Stimulated activated CD8-positive, alpha-beta memory T cell treated with anti-CD3 and anti-CD28 coated beads, Interleukin-2, amount 100 ng/mL, for 1 hour (primary cell): ENCODE data around the gene DCC.

Experiments
- DNase-seq, 2 donors: peaks; one replicate each; pipeline ENCODE4 v3.0.0-alpha.2; 2020; ENCODE audit warnings: low read depth in 2 of 2

Gene DCC

DNA sequence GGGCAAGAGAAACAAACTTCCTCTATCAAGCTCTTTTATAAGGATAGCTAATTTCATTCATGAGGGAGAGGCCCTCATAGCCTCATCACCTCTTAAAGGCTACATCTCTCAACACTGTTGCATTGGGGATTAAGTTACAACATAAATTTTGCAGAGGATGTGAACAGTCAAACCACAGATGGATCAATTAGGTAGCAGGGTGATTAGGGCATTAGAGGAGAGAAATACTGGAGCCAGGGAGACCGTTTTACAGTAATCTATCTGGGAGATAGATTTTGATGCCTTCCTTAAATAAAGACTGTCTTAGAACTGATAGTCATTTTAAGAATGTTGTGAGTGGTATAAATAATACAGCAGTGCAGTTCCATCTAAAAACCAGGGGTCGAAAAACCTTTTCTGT, 258.9 kb downstream of the DCC start:
- DNase-seq, result no peak

DNA sequence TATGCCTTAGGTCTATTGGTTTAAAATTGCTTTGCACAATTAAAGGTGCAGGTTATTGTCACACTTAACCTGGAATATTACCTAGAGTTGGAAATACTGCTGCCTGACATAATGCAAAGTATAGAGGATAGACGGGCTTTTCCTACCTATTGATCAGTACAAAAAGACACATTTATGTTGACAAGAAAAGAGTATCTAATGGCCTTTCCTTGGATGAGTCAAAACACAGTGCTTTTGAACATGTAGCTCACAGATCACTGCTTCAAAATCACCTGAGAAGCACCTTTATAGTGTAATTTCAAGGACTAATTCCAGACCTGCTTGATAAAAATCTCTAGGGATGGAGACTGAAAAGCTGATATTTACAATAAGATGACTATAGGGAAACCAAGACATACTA, 262.8 kb downstream of the DCC start:
- no peak for DNase-seq

DNA sequence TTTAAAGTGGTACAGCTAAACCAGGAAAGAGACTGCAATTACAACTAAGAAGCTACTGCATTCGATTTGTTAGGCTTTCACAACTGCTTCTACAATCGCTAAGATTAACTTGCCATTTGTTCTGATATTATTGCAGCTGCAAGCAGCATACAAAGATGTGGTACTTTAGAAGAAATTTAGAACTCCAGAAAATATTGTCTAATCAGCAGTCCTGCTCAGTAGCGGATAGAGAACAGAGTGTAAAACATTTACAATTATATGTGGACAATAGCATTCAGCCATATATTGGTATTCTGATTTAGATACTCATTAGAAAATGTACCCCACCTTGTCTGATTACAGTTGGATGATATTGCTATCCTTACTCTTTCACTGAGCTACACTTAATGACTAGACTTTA, 265.3 kb downstream of the DCC start:
- DNase-seq, result no peak

DNA sequence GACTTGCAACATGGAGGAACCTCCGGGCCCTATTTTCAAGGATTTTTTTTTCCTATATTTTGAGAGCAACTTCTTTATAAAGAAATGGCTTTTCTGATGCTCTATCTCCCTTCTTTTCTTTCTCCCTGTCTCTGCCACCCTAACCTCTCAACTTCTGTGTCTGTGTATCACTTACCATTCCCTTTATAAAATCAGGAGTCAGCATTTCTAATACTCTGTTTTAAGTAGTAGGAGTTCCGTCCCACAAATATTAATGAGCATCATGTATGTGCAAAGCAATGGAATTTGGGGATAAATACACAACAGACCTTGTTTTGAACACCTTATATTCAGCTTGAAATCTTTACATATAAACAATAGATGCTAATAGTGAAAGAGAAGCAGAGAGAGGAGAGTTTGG, 268.0 kb downstream of the DCC start:
- DNase-seq, result no peak

DNA sequence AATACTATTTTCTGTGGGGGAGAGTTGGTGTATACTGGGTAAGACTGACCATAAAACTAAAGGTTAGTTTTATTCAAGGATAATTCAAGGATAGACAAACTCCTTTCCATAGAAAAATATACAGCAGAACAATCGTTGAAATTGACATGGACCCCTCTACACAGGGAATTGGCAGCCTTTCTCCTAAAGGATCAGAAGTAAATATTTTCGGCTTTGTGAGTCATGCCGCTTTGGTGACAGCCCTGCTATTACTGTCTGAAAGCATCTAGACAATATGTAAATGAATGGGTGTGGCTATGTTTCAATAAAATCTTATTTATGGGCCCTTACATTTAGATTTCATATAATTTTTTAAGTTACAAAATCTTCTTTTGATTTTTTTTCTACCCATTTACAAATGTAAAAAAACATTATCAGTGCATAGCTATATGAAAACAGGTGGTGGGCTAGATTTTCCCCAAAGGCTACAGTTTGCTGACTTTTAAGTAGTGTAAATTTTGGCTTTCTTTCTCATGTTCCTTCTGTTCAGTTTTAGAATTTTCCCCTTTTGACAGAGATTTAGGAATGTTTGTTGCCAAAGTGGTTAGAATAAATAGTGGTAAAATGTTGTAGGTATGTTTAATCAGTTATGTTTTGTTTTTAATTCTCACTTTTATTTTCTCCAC, 270.6 kb downstream of the DCC start:
- DNase-seq, result no peak

DNA sequence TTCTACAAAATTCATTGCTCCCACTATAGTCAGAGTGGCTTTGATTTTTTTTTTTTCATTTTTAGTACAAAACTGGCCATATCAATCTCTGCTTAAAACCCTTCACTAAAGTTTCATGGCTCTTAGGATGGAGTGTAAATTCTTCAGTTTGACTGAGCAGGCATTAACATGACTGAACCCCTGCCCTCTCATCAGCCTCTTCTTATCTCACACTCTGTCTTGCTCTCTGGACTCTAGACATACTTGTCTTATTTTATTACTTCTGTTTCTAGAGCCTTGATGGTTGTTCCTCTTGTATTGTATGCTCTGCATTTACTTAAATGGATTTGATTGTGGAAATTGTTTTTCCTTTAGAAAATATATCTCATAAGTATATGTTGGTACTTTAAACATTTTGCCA, 272.4 kb downstream of the DCC start:
- no peak for DNase-seq

DNA sequence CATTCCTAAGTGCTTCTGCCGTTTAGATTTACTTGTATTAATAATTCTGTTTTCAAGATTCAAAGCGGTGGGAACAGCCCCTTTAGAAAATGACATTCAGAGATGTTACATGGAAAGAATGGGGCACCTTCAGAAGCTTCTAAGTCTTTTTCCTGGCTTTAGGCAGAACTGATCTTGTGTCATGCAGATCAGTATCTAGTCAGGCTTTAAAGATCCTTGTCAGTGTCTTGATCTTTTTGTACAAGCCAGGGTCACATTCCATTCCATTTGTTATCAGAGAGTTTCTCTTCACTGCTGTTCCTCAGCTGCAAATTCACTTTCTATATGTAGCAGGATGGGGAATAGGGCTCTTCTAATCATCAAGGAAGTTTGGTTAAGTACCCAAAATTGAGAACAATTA, 275.3 kb downstream of the DCC start:
- DNase-seq, result no peak

DNA sequence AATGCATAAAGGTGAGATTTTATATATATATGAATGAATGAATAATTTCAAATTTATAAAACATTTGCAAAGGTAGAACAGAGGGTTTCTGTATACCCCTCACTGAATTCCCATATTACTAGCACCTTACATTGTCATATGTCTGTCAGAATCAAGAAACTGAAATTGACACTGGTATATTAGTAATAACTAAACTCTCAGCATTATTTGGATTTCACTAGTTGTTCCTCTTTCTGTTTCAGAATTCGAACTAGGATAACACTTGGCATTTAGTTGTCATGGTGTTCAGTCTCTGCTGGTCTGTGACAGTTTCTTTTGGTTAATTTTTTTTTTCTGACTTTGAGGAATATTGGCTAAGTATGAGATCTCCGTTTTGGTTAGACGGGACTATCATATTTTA, 275.9 kb downstream of the DCC start:
- DNase-seq, result no peak

DNA sequence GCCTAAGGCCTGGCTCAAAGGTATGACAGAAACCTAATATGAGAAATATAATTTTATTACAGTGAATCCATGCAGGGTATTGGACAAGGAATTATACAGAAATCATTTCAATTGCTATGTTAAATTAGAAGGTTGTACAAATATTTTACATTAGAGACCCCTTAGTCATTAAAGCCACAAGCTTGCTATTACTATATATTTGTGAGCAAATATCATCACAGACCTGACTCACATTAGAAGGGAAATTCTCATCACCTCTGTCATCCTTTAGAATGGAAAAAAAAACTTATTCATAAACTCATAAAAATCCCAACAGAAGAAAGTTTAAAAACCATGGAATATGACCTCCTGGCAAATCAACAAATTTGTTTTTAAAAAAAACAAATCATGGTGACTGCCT, 277.9 kb downstream of the DCC start:
- no peak for DNase-seq

DNA sequence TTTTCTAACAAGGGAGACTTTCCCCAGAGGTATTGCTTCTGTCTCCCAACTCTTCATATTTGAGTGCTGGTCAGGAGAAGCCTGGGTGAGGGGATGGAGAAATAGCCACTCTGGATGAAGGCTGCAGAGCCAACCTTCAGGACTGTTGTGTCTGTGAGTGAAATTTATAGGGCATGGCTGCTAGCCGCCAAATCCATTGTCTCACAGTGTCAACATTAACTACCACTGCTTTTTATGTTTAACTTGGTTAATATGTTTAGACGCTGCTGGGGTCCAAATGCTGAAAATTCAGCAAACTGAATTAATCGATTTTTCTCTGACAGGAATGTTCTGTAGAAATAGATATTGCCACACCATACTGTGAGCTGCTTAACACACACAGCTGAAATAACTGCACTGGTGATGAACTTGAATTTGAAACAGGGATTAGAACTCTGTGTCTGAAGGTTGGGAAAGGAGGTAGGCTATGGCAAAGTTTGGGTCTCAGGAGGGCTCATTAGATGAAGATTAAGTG, 281.0 kb downstream of the DCC start:
- no peak for DNase-seq

DNA sequence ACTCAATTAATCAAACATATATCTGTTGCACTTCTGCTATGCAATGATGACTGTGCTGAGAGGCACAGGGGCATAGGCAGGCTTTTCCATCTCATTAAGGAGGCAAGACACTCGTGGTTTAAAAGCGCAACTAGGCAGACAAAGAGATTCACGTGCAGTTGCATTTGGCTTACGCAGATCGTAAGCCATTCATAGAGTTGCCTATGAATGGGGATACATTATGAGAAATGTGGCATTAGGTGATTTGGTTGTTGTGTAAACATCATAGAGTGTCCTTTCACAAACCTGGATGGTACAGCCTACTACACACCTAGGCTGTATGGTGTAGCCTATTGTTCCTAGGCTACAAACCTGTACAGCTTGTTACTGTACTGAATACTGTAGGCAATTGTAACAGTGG, 284.7 kb downstream of the DCC start:
- DNase-seq, result no peak

DNA sequence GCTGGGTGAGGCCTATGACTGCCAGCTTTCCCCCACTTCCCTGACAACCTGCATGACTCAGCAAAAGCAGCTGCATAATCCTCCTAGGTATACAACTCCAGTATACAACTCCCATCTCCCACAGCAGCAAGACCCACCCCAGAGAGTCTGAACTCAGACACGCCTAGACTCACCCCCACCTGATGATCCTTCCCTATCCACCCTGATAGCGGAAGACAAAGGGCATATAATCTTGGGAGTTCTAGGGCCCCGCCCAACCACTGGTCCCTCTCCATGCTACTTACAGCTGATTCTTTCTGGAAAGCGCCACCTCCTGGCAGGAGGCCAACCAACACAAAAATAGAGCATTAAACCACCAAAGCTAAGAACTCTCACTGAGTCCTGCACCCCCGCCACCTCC, 296.5 kb downstream of the DCC start:
- no peak for DNase-seq

DNA sequence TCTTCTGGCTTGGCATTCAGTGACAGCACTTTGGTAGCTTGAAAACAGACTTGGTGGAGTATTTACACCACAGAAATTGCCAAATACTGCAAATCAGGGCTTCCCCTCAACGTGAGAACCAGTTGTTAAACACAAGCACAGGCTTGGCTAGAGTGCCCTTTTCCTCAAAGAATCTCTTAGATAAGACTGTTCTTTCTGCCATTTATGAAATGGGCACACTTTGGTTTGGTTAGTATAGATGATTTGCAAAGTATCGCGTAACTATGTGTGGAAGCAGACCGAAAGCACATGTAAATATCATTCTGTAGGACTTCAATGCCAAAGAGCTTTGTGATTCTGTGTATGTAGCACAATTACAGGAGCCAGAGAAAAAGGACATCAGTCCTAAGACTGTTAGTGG, 308.2 kb downstream of the DCC start:
- no peak for DNase-seq

DNA sequence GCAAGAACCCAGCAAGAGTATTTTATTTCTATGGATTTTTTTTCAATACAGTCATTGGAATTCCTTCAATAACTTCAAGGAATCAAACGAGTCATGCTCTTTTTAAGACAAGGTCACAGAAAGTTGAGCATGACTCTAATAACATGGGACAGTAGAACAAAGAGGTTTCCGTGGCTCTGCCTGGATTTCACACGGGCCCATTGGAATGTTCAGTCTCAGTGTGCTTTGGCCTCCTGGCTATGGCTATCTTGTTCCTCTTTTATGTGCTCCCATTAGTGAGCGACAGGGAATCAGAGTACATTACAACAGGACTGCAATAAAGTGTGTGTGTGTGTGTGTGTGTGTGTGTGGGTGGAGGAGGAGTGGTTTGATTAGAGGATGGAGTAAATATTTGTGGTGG, 312.4 kb downstream of the DCC start:
- no peak for DNase-seq

DNA sequence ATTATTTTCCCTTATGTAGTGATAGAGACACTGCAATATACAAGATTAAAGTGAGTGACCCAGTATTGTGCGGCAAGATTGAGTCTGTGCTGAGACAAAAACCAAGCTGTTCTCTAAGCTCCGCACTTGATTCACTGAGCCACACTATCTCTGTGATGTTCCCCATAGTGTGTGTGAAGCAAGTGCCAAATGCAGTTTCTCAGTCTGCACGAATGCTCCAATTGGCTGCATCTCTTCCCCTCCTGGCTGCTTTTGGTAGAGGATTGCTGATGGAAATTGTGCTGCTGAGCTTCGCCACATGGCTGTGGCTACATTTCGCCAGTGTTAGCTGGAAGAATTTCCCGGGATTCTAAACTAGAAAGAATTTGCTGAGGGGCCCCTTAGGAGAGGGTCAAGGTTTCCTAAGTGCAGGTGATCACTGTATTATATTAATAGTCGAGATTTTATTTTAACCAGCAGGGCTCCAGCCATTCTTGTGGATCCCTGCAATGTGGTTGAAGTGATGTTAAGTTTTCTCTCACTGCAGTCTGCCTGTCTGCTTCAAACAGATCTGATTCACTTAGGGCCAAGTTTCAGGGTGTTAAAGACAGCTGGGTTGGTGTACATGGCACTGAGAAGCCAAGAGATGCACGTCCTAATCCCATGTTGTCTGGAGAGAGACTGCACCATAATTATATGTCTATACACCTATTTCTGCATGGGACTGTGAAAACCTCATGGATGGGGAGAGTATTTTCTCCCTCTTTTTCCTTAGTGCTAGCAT, 317.2 kb downstream of the DCC start:
- no peak for DNase-seq

DNA sequence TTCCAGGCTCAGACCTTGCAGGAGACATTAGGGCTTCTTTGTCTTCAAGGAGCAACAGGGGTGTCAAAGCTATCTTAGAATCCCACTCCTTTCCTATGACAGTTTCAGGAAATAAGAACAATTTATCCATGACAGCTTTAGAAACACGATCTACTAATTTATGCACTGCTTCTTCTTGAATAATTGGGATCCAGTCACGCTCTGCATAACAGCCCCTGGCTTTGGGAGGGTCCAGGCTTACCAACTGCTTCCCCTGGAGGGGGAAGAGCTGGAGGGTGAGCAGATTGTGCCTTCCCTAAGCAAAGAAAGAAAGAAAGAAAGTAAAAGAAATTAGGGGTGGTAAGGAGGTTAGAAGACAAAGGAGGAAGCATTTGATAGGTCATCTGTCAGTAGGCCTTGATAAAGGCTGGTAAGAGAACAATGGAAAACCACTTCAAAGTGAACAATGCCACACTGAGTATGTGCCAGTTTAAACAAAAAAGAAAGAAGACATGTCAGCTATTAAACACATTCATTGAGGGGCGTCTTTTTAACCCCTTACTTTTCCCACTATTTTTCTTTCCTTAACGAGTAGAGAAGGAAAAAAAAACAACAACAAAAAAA, 327.6 kb downstream of the DCC start:
- DNase-seq, result no peak

DNA sequence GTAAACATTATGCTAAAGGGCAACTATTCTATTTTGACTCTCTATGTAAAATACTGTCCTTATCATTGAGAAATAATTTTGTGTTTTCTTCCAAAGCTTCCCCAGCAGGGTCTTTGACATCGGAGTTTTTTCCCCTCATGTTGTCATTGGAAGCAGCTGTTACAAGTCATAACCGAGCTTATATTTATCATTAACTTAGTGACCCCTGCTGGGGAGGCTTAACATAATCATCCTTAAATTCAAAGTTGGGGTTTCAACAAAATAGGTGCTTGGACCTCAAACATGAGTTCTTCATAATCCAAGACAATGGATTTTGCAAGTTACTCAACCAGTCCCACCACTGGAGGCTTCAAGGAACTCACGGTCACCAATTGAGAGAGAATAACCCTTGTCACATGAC, 330.9 kb downstream of the DCC start:
- DNase-seq, result no peak

DNA sequence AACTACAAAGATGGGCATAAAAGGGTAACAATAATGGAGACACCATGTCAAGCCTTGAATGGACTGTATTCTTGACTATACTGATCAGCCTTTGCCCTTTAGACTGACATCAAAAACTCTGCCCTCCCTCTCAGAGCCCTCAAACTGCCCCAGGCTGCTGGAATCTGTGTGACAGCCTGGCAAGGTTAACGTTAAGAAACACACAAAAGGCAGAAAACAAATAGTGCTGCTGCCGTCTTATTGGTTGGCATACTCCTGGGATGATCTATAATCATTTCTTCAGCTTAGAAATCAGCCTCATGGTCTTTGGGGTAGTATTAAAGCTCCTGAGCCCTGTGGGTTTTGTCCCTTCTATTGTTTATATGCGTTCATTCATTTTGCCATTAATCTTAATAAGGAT, 338.0 kb downstream of the DCC start:
- no peak for DNase-seq

DNA sequence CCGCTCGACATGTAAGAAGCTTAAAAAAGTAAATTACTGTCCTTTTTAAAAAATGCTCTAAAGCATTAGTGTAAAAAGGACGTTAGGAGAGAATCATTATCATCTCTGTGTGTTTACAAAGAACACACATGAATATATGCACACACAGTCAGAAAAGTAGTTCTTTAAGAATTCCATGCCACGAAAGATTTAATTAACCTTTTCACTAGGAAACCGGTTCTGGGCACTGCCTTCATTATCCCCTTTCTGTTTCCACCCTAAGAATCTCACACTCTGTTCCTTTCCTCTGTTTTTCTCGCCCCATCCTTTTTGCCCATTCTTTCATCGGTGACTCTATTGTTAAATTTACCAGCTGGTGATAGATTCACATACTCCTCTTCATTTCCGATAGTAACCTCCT, 338.6 kb downstream of the DCC start:
- no peak for DNase-seq

DNA sequence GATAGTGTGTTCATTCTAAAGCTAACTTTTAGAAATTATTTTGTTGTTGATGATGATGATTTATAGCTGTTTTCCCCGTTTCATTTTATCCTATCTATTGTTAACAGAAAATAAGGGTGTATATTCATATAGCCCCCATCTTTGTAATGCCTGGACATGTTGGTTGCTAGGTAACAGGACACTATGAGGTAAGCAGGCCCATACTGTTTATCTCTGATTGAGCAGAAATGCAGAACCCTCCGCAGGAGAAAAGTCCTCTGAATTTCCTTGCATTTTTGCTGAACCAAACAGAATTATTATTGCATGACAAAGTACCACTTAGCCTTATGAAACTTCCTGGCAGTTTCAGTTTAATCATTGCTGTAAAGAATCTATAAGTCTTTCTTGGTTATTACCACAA, 339.4 kb downstream of the DCC start:
- no peak for DNase-seq

DNA sequence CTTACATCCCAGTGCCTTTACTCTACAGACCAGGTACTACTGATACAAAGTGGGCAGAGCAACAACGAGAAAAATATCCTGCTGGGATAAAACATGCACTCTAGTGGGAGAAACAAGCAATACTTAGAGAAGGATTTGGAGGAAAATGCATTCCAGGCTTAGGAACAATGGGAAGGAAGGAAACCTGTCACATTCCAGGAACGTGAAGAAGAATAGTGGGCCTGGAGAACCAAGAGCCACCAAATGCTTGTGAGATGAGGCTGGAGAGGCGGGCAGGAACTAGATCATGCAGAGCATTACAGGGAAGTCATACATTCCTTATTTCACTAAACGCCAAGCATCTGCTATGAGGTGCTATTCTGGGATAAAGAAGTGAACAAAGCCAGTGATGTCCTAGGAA, 342.3 kb downstream of the DCC start:
- no peak for DNase-seq

DNA sequence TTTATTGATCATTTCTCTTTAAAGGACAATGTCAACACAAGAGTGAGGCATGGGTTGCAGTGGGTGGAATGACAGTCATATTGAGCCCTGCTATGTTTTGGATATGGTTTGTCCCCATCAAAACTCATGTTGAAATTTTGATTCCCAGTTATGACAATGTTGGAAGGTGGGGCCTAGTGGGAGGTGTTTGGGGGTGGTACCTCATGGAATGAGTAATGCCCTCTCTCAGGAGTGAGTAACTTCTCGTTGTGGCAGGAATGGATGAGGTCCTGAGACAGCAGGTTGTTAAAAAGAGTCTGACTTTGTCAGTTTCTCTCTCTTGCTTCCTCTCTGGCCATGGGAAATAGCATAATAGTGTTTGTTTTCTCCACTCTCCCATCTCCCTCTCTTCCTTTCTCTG, 345.3 kb downstream of the DCC start:
- no peak for DNase-seq

DNA sequence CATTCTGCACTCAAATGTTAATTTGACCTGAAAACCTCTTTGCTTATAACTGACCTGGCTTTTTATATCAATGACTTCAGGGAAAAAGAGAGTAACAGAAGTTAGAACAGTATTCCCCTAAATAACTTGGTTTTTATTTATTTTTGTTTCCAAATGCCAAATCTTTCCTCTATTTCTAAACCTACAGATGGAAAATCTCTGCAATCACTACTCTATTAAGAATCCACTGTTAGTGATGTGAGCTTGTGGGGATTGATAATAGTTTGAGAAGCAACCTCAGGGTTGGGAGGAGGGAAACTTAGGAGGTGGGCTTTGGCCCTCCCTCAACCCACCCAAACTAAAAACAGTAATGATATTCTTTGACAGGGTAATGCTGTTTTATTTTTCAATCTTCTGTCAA, 351.8 kb downstream of the DCC start:
- no peak for DNase-seq
